MM.1S (cell line): ENCODE data around the gene CAMK1.

Experiments used
- DNase-seq: peaks from one replicate; pipeline ENCODE4 v3.0.0-alpha.2; 2015
- H2AFZ ChIP-seq: fragments of 300-600 bp; sonication (generic); 2 replicates; pipeline ENCODE4 v1.6.0; 2016; ENCODE audit warnings: antibody characterized with exemption, low read length
- H3F3A ChIP-seq: fragments of 300-600 bp; sonication (generic); 2 replicates; pipeline ENCODE4 v1.6.1; 2016; ENCODE audit warnings: mild to moderate bottlenecking, antibody characterized with exemption, low read length, moderate library complexity, mixed read lengths; ENCODE audit not compliant: insufficient read depth
- H3K27ac ChIP-seq: fragments of 300-600 bp; sonication (generic); 2 replicates; pipeline ENCODE4 v1.5.1; 2016; ENCODE audit warnings: mild to moderate bottlenecking, low read length
- H3K27me3 ChIP-seq: fragments of 300-600 bp; sonication (generic); replicated peaks from 2 replicates; pipeline ENCODE4 v1.6.0; 2016; ENCODE audit warnings: low read length; ENCODE audit not compliant: insufficient read depth
- H3K36me3 ChIP-seq: fragments of 300-600 bp; sonication (generic); replicated peaks from 2 replicates; pipeline ENCODE4 v1.6.1; 2016; ENCODE audit warnings: mild to moderate bottlenecking, low read length, mixed read lengths; ENCODE audit not compliant: insufficient read depth
- H3K4me1 ChIP-seq: fragments of 300-600 bp; sonication (generic); 2 replicates; pipeline ENCODE4 v1.6.1; 2016; ENCODE audit warnings: low read length, mixed read lengths
- H3K4me2 ChIP-seq: fragments of 300-600 bp; sonication (generic); 2 replicates; pipeline ENCODE4 v1.6.0; 2016; ENCODE audit warnings: low read depth, low read length
- H3K4me3 ChIP-seq: fragments of 300-600 bp; sonication (generic); 2 replicates; pipeline ENCODE4 v1.5.1; 2016; ENCODE audit warnings: low read length, mixed read lengths
- H3K79me2 ChIP-seq: fragments of 300-600 bp; sonication (generic); 2 replicates; pipeline ENCODE4 v1.6.1; 2016; ENCODE audit warnings: mixed run types, low read length, mixed read lengths
- H3K9ac ChIP-seq: fragments of 300-600 bp; sonication (generic); 2 replicates; pipeline ENCODE4 v1.6.1; 2016; ENCODE audit warnings: low read length, mixed read lengths
- H3K9me2 ChIP-seq: fragments of 300-600 bp; sonication (generic); replicated peaks from 2 replicates; pipeline ENCODE4 v1.6.1; 2016; ENCODE audit warnings: mild to moderate bottlenecking, low read length, mixed read lengths; ENCODE audit not compliant: insufficient read depth
- H3K9me3 ChIP-seq: fragments of 300-600 bp; sonication (generic); replicated peaks from 2 replicates; pipeline ENCODE4 v1.6.1; 2016; ENCODE audit warnings: mild to moderate bottlenecking, low read length, mixed read lengths; ENCODE audit not compliant: insufficient read depth
- H4K20me1 ChIP-seq: fragments of 300-600 bp; sonication (generic); 2 replicates; pipeline ENCODE4 v1.6.1; 2016; ENCODE audit warnings: mild to moderate bottlenecking, low read length, moderate library complexity, mixed read lengths; ENCODE audit not compliant: insufficient read depth
- EZH2 ChIP-seq: fragments of 300-600 bp; sonication (generic); optimal IDR thresholded peaks from 2 replicates; pipeline ENCODE3; 2017; ENCODE audit warnings: low read depth, mild to moderate bottlenecking, antibody characterized with exemption, low read length, mixed read lengths
- EZH2phosphoT487 ChIP-seq: fragments of 300-600 bp; sonication (generic); IDR thresholded peaks from 2 replicates; pipeline ENCODE4 v1.6.1; 2018; ENCODE audit warnings: antibody characterized with exemption, low read length
- TF ChIP-seq, protein P1 (sequence below): fragments of 300-600 bp; sonication (generic); IDR thresholded peaks from 2 replicates; pipeline ENCODE4 v1.5.1; 2016; ENCODE audit warnings: antibody characterized with exemption, low read length, mixed read lengths

CAMK1 gene

GRCh38 chr3:9784965-9785364 is 15.2 kb upstream of the CAMK1 start:
- Histone ChIP-seq H3K36me3 (0 out of 2 replicates have a peak, but pooled peaks cover 2% of the 10 kb centered on the region), H2AFZ (no peak overlapping the region), H3K9ac (no peak overlapping the region)

GRCh38 chr3:9783954-9784353 is 14.2 kb upstream of the CAMK1 start:
- Histone ChIP-seq H3K27ac (no peak overlapping the region), H3K79me2 (no peaks in the 10 kb centered on the region), H3K9ac (no peak overlapping the region), H2AFZ (no peak overlapping the region), H3K4me3 (no peak overlapping the region), H3F3A (no peaks in the 10 kb centered on the region), H3K4me2 (no peak overlapping the region), H4K20me1 (no peaks in the 10 kb centered on the region), H3K36me3 (0 out of 2 replicates have a peak, but pooled peaks cover 2% of the 10 kb centered on the region), H3K4me1 (no peaks in the 10 kb centered on the region), H3K9me3 (no peaks in the 10 kb centered on the region), H3K27me3 (no peaks in the 10 kb centered on the region), H3K9me2 (no peaks in the 10 kb centered on the region)
- TF ChIP-seq, protein P1, sequence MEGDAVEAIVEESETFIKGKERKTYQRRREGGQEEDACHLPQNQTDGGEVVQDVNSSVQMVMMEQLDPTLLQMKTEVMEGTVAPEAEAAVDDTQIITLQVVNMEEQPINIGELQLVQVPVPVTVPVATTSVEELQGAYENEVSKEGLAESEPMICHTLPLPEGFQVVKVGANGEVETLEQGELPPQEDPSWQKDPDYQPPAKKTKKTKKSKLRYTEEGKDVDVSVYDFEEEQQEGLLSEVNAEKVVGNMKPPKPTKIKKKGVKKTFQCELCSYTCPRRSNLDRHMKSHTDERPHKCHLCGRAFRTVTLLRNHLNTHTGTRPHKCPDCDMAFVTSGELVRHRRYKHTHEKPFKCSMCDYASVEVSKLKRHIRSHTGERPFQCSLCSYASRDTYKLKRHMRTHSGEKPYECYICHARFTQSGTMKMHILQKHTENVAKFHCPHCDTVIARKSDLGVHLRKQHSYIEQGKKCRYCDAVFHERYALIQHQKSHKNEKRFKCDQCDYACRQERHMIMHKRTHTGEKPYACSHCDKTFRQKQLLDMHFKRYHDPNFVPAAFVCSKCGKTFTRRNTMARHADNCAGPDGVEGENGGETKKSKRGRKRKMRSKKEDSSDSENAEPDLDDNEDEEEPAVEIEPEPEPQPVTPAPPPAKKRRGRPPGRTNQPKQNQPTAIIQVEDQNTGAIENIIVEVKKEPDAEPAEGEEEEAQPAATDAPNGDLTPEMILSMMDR: no peak
- TF ChIP-seq EZH2phosphoT487: no peak
- TF ChIP-seq EZH2: no peak
- DNase-seq: no peak

More at GRCh38 chr3:9784965-9785364, 15.2 kb upstream of the CAMK1 start:
- no peak for DNase-seq
- no peak for TF ChIP-seq EZH2
- TF ChIP-seq, protein P1: no peak
- no peak for TF ChIP-seq EZH2phosphoT487
- Histone ChIP-seq H3K9me3 (no peaks in the 10 kb centered on the region), H3F3A (no peaks in the 10 kb centered on the region), H3K27ac (no peak overlapping the region), H3K4me3 (no peak overlapping the region), H4K20me1 (no peaks in the 10 kb centered on the region), H3K27me3 (no peaks in the 10 kb centered on the region), H3K9me2 (no peaks in the 10 kb centered on the region), H3K4me1 (no peaks in the 10 kb centered on the region), H3K79me2 (no peaks in the 10 kb centered on the region), H3K4me2 (no peak overlapping the region)

DNA sequence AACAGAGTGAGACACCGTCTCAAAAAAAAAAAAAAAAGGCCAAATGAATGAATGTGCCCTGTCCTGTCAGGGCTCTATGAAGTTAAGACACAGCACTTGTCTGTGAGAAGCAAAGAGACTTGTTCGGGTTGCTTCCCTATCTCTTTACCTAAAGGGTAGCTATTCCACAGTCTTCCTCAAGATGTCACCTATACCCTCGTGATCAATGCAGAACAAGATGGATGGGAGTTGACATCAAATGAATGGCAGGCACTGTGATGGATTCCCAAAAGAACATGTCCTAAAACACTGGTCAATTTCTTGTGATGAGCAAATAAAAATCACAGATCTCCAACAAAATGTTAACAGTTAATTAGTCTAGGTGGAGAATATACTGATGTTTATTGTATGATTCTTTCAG is 13.0 kb upstream of the CAMK1 start:
- H3K4me1 ChIP-seq: no peaks in the 10 kb centered on the region
- H4K20me1 ChIP-seq: no peaks in the 10 kb centered on the region
- H3K79me2 ChIP-seq: no peaks in the 10 kb centered on the region
- no peaks in the 10 kb centered on the region for H3F3A ChIP-seq
- DNase-seq: no peak
- TF ChIP-seq EZH2: no peak
- TF ChIP-seq, protein P1: peak; percentile 30
- TF ChIP-seq EZH2phosphoT487: no peak
- no peaks in the 10 kb centered on the region for H3K9me3 ChIP-seq
- H3K27me3 ChIP-seq: no peaks in the 10 kb centered on the region
- H3K4me2 ChIP-seq: no peak overlapping the region
- H3K4me3 ChIP-seq: no peak overlapping the region
- H3K9me2 ChIP-seq: no peaks in the 10 kb centered on the region
- H3K27ac ChIP-seq: no peak overlapping the region
- no peak overlapping the region for H3K9ac ChIP-seq
- H3K36me3 ChIP-seq: 0 out of 2 replicates have a peak, but pooled peaks cover 2% of the 10 kb centered on the region
- H2AFZ ChIP-seq: no peak overlapping the region
